K562 (cell line): ENCODE results near the gene GABRE. TPM values are rescaled to one million over a fixed set of nuclear protein-coding genes. Genes with fewer than 3 reads are reported as not detected.

Experiments used
- ARHGAP35 ChIP-seq: fragments of 450-650 bp; IDR thresholded peaks from 2 replicates; pipeline ENCODE4 v1.6.1; 2018; ENCODE audit not compliant: partially characterized antibody
- ARNT ChIP-seq, 2 experiments: fragments of 450-650 bp; IDR thresholded peaks; 2 replicates each; pipeline ENCODE4 v1.6.1; 2016; ENCODE audit warnings: mild to moderate bottlenecking in 1 of 2
- DMBX1 ChIP-seq: fragments of 250-450 bp; sonication (Bioruptor Pico); IDR thresholded peaks from 2 replicates; pipeline ENCODE4 v1.8.0; 2022; ENCODE audit warnings: inconsistent platforms, mild to moderate bottlenecking, moderate library complexity, borderline replicate concordance
- ELF1 ChIP-seq: fragments of 200-800 bp; sonication (Bioruptor generic); IDR thresholded peaks from 2 replicates; pipeline ENCODE4 v1.6.1; 2016; ENCODE audit warnings: missing genetic modification characterization, missing compliant biosample characterization
- FIP1L1 ChIP-seq: fragments of 200-400 bp; formaldehyde crosslinking; IDR thresholded peaks from 2 replicates; pipeline ENCODE4 v1.6.1; 2018; ENCODE audit warnings: mild to moderate bottlenecking, low read depth, low read length; ENCODE audit not compliant: poor library complexity, severe bottlenecking
- GABPB2 ChIP-seq: fragments of 250-450 bp; sonication (Bioruptor Pico); conservative IDR thresholded peaks from 2 replicates; pipeline ENCODE4 v1.5.1; 2021; ENCODE audit warnings: mild to moderate bottlenecking
- JUNB ChIP-seq: fragments of 450-650 bp; formaldehyde crosslinking; conservative IDR thresholded peaks from 2 replicates; pipeline ENCODE4 v1.4.0; 2020; ENCODE audit warnings: mild to moderate bottlenecking
- KLF10 ChIP-seq: fragments of 250-450 bp; sonication (Bioruptor Pico); IDR thresholded peaks from 2 replicates; pipeline ENCODE4 v1.6.1; 2021; ENCODE audit warnings: matching md5 sums
- MIER1 ChIP-seq: fragments of 450-650 bp; IDR thresholded peaks from 2 replicates; pipeline ENCODE4 v1.6.1; 2016; ENCODE audit warnings: antibody characterized with exemption, mild to moderate bottlenecking, low read depth
- NCOA1 ChIP-seq: fragments of 450-650 bp; IDR thresholded peaks from 2 replicates; pipeline ENCODE4 v1.6.1; 2016; ENCODE audit warnings: low read depth
- NCOR1 ChIP-seq: fragments of 450-650 bp; IDR thresholded peaks from 2 replicates; pipeline ENCODE4 v1.6.1; 2016; ENCODE audit warnings: mild to moderate bottlenecking, moderate library complexity
- NR2F6 ChIP-seq: fragments of 450-650 bp; formaldehyde crosslinking; IDR thresholded peaks from 2 replicates; pipeline ENCODE4 v1.4.0; 2020; ENCODE audit warnings: mild to moderate bottlenecking
- NR3C1 ChIP-seq: sonication (generic); formaldehyde crosslinking; IDR thresholded peaks from 2 replicates; pipeline ENCODE4 v1.8.1; 2022; ENCODE audit warnings: missing genetic modification reagents
- PATZ1 ChIP-seq: fragments of 250-450 bp; sonication (Bioruptor Pico); IDR thresholded peaks from 2 replicates; pipeline ENCODE4 v1.5.0; 2020; ENCODE audit warnings: mild to moderate bottlenecking, borderline replicate concordance
- PCBP2 ChIP-seq: fragments of 200-400 bp; formaldehyde crosslinking; IDR thresholded peaks from 2 replicates; pipeline ENCODE4 v1.6.1; 2018; ENCODE audit warnings: low read length, low read depth, mild to moderate bottlenecking, moderate library complexity; ENCODE audit not compliant: poor library complexity, severe bottlenecking
- PURB ChIP-seq: sonication (generic); formaldehyde crosslinking; IDR thresholded peaks from 2 replicates; pipeline ENCODE4 v1.9.0; 2021; ENCODE audit warnings: low read depth, mild to moderate bottlenecking, missing genetic modification reagents
- RBM39 ChIP-seq: fragments of 200-400 bp; formaldehyde crosslinking; optimal IDR thresholded peaks from 2 replicates; pipeline ENCODE3; 2018; ENCODE audit warnings: low read depth, low read length
- SMC3 ChIP-seq: conservative IDR thresholded peaks from 2 replicates; pipeline ENCODE4 v1.6.1; 2011; ENCODE audit warnings: low read depth, low read length, improper control_type of control experiment; ENCODE audit not compliant: insufficient read depth
- SPI1 ChIP-seq: IDR thresholded peaks from 2 replicates; pipeline ENCODE4 v1.6.1; 2011; ENCODE audit warnings: low read depth, low read length, control low read depth, borderline replicate concordance
- TAF9B ChIP-seq: fragments of 450-650 bp; IDR thresholded peaks from 2 replicates; pipeline ENCODE4 v1.6.1; 2018; ENCODE audit warnings: mild to moderate bottlenecking; ENCODE audit not compliant: partially characterized antibody
- TFE3 ChIP-seq: fragments of 450-650 bp; formaldehyde crosslinking; IDR thresholded peaks from 2 replicates; pipeline ENCODE4 v1.4.0; 2020; ENCODE audit warnings: mild to moderate bottlenecking, mixed read lengths
- ZBTB17 ChIP-seq: fragments of 450-650 bp; formaldehyde crosslinking; IDR thresholded peaks from 2 replicates; pipeline ENCODE4 v1.4.0; 2020; ENCODE audit warnings: mild to moderate bottlenecking
- ZKSCAN3 ChIP-seq: fragments of 250-450 bp; sonication (Bioruptor Pico); IDR thresholded peaks from 2 replicates; pipeline ENCODE4 v1.4.0; 2020
- ZNF124 ChIP-seq: sonication (generic); formaldehyde crosslinking; IDR thresholded peaks from 2 replicates; pipeline ENCODE4 v1.8.1; 2022; ENCODE audit warnings: missing genetic modification reagents
- ZNF143 ChIP-seq: sonication (generic); formaldehyde crosslinking; IDR thresholded peaks from 2 replicates; pipeline ENCODE4 v1.9.0; 2022; ENCODE audit warnings: mild to moderate bottlenecking, missing genetic modification reagents
- ZNF174 ChIP-seq: fragments of 250-450 bp; sonication (Bioruptor Pico); IDR thresholded peaks from 2 replicates; pipeline ENCODE4 v1.4.0; 2020; ENCODE audit warnings: mild to moderate bottlenecking
- polyA plus RNA-seq, 8 experiments: library from polyadenylated mRNA; depleted of rRNA in 4 of 8; stranded (reverse) in 5 of 8; unstranded in 3 of 8; fragments of >200 nt; fragmentation: Nextera tagmentation in 2 of 8; fragmentation: Illumina TruSeq in 1 of 8; extraction: Ambion mirVana in 2 of 8; extraction: Trizol in 1 of 8; gene quantifications; 2 replicates each; pipeline versions ENCODE4 v1.2.1 to v1.2.3, GENCODE V29; 2011 to 2014; ENCODE audit warnings: inconsistent platforms in 1 of 8, missing spikeins in 1 of 8
- total RNA-seq, 7 experiments: library from RNA; depleted of rRNA in 6 of 7; stranded (reverse); fragments of >200 nt in 6 of 7; fragmentation: Illumina TruSeq in 2 of 7; extraction: Trizol in 2 of 7; gene quantifications; 2 replicates each; pipeline versions ENCODE4 v1.2.1 to v1.2.3, GENCODE V29; 2011 to 2021; ENCODE audit warnings: low replicate concordance in 1 of 7
- TF ChIP-seq, protein P1 (sequence below): sonication (generic); formaldehyde crosslinking; IDR thresholded peaks from 2 replicates; pipeline ENCODE4 v1.8.1; 2023; ENCODE audit warnings: mild to moderate bottlenecking, missing genetic modification reagents

Gene GABRE
- total and polyA plus RNA-seq, 9 of the 15 experiments (the other 6 are each of a cell fraction or from before 2014, with no cell fraction given) = 23.1 to 456 (median 148) TPM

DNA sequence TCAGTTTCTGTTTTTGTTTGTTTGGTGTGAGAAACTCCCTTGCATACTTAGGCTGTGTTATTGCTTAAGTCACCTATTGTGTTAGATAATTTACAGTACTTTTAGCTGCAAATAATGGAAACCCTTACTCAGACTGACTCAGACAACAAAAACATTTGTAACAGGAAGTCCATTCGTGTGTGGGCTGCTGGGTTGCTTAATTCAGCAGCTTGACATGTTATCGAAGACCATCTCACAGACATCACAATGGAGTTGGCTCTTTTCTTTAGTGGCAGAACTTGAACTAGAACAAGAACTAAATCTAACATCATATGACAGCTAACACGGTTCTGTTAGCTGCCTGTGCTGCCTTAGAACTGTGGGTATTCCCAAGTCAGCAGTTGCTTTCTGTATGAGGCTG is 9.9 kb upstream of the GABRE start (continued):
- TF ChIP-seq TAF9B (no peak), SMC3 (no peak), PURB (no peak), ARNT (IDR thresholded peaks at IDR 0.05) (no peak), ZBTB17 (CRISPR knock-in tag) (peak; percentile 63; the same call in 1 of the 2 replicates), ELF1 (tag) (peak; percentile 49; the same call in 1 of the 2 replicates), KLF10 (CRISPR knock-in tag) (no peak), ZNF143 (no peak), ZNF174 (CRISPR knock-in tag) (no peak), DMBX1 (CRISPR knock-in tag) (0 out of 2 replicates have a peak, but pooled peaks have one; percentile 46), NCOA1 (no peak), NR3C1 (CRISPR knock-in tag) (no peak), PCBP2 (no peak), ZNF124 (CRISPR knock-in tag) (no peak), ARHGAP35 (no peak), TFE3 (CRISPR knock-in tag) (no peak), SPI1 (peak; percentile 60), MIER1 (no peak), PATZ1 (CRISPR knock-in tag) (no peak), FIP1L1 (no peak), JUNB (CRISPR knock-in tag) (no peak), ZKSCAN3 (no peak), GABPB2 (CRISPR knock-in tag) (no peak), RBM39 (no peak), NR2F6 (CRISPR knock-in tag) (no peak), NCOR1 (peak; percentile 53; the same call in 1 of the 2 replicates)
- TF ChIP-seq, protein P1, sequence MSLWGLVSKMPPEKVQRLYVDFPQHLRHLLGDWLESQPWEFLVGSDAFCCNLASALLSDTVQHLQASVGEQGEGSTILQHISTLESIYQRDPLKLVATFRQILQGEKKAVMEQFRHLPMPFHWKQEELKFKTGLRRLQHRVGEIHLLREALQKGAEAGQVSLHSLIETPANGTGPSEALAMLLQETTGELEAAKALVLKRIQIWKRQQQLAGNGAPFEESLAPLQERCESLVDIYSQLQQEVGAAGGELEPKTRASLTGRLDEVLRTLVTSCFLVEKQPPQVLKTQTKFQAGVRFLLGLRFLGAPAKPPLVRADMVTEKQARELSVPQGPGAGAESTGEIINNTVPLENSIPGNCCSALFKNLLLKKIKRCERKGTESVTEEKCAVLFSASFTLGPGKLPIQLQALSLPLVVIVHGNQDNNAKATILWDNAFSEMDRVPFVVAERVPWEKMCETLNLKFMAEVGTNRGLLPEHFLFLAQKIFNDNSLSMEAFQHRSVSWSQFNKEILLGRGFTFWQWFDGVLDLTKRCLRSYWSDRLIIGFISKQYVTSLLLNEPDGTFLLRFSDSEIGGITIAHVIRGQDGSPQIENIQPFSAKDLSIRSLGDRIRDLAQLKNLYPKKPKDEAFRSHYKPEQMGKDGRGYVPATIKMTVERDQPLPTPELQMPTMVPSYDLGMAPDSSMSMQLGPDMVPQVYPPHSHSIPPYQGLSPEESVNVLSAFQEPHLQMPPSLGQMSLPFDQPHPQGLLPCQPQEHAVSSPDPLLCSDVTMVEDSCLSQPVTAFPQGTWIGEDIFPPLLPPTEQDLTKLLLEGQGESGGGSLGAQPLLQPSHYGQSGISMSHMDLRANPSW = no peak
